HT1080 (cell line): ENCODE measurements around the gene DIP2B. TPM values are rescaled to one million over a fixed set of nuclear protein-coding genes. Genes with fewer than 3 reads are reported as not detected.

Experiments
- DNase-seq: peaks from one replicate; pipeline ENCODE4 v3.0.0-alpha.2; 2015; ENCODE audit warnings: low read depth
- total RNA-seq: library from RNA; depleted of rRNA; stranded (reverse); fragments of >200 nt; shearing (Covaris generic); gene quantifications from 2 replicates; pipeline ENCODE4 v1.2.3, GENCODE V29; 2014

Gene DIP2B
- total RNA-seq, 1 experiment from 2014 or later: 45.3 TPM

GRCh38 chr12:50725011-50725942 is 220.5 kb downstream of the DIP2B start:
- no peak for DNase-seq

GRCh38 chr12:50727466-50727865 is 222.7 kb downstream of the DIP2B start:
- no peak for DNase-seq

GRCh38 chr12:50728417-50728816 is 223.6 kb downstream of the DIP2B start:
- DNase-seq: no peak

GRCh38 chr12:50728841-50729240 is 224.1 kb downstream of the DIP2B start:
- no peak for DNase-seq

GRCh38 chr12:50732591-50732990 is 227.8 kb downstream of the DIP2B start:
- DNase-seq: peak; percentile 94

- no peak for DNase-seq
These were observed 228.9 kb downstream of the DIP2B start for GRCh38 chr12:50733706-50734105.

- peak; percentile 37 for DNase-seq
These were observed 229.9 kb downstream of the DIP2B start for GRCh38 chr12:50734409-50735263.

GRCh38 chr12:50739611-50740010 is 234.8 kb downstream of the DIP2B start:
- DNase-seq: peak; percentile 75

GRCh38 chr12:50740307-50740706 is 235.5 kb downstream of the DIP2B start:
- DNase-seq: peak; percentile 71

GRCh38 chr12:50742776-50743175 is 238.0 kb downstream of the DIP2B start:
- no peak for DNase-seq

GRCh38 chr12:50745861-50746260 is 241.1 kb downstream of the DIP2B start:
- DNase-seq: no peak

- DNase-seq: no peak
These were observed 241.6 kb downstream of the DIP2B start for GRCh38 chr12:50746431-50746830.

- DNase-seq: no peak
These were observed 243.0 kb downstream of the DIP2B start for GRCh38 chr12:50747817-50748216.

GRCh38 chr12:50749459-50749882 is 244.7 kb downstream of the DIP2B start:
- no peak for DNase-seq

GRCh38 chr12:50750366-50750765 is 245.6 kb downstream of the DIP2B start:
- no peak for DNase-seq

GRCh38 chr12:50751948-50752721 is 247.3 kb downstream of the DIP2B start:
- peak; percentile 28 for DNase-seq

GRCh38 chr12:50753232-50753769 is 248.5 kb downstream of the DIP2B start:
- DNase-seq: no peak

GRCh38 chr12:50763639-50764285 is 259.0 kb downstream of the DIP2B start, which contains the start of gene ATF1:
TSS of gene ATF1 (plus strand) at chr12:50764101. CDS start at chr12:50780146, 16,045 bp downstream.
- peak; percentile 95 for DNase-seq

- DNase-seq: peak; percentile 55
These were observed 259.7 kb downstream of the DIP2B start for GRCh38 chr12:50764286-50765094.
